Smooth muscle cell (in vitro differentiated cells): ENCODE data around the gene ADAMTS17. TPM values are rescaled to one million over a fixed set of nuclear protein-coding genes. Genes with fewer than 3 reads are reported as not detected.

Source experiments
- DNase-seq: peaks from one replicate; lab custom pipeline; 2025; ENCODE audit not compliant: unreplicated experiment; lab: John Stamatoyannopoulos, UW
- H2AFZ ChIP-seq: fragments of 200-600 bp; sonication (generic); 2 replicates; pipeline ENCODE4 v1.6.0; 2016; ENCODE audit warnings: antibody characterized with exemption, low read depth, mild to moderate bottlenecking
- H3F3A ChIP-seq: fragments of 200-600 bp; sonication (generic); 2 replicates; pipeline ENCODE4 v1.6.0; 2017; ENCODE audit warnings: antibody characterized with exemption, low read depth
- H3K27ac ChIP-seq: fragments of 200-600 bp; sonication (generic); 2 replicates; pipeline ENCODE4 v1.5.1; 2016; ENCODE audit warnings: low read depth, mild to moderate bottlenecking
- H3K27me3 ChIP-seq: fragments of 200-600 bp; sonication (generic); 2 replicates; pipeline ENCODE4 v1.6.1; 2016; ENCODE audit warnings: low read depth, mild to moderate bottlenecking
- H3K36me3 ChIP-seq: fragments of 200-600 bp; sonication (generic); 2 replicates; pipeline ENCODE4 v1.5.1; 2016; ENCODE audit warnings: low read depth
- H3K4me1 ChIP-seq: fragments of 200-600 bp; sonication (generic); 2 replicates; pipeline ENCODE4 v1.5.1; 2016; ENCODE audit warnings: low read depth
- H3K4me2 ChIP-seq: fragments of 200-600 bp; sonication (generic); 2 replicates; pipeline ENCODE4 v1.6.0; 2016; ENCODE audit warnings: mild to moderate bottlenecking
- H3K4me3 ChIP-seq: fragments of 200-600 bp; sonication (generic); 2 replicates; pipeline ENCODE4 v1.5.1; 2016; ENCODE audit warnings: mild to moderate bottlenecking
- H3K79me2 ChIP-seq: fragments of 200-600 bp; sonication (generic); 2 replicates; pipeline ENCODE4 v1.6.0; 2016; ENCODE audit warnings: low read depth, mild to moderate bottlenecking
- H3K9ac ChIP-seq: fragments of 200-600 bp; sonication (generic); 2 replicates; pipeline ENCODE4 v1.6.0; 2016; ENCODE audit warnings: low read depth
- H3K9me3 ChIP-seq: fragments of 200-600 bp; sonication (generic); replicated peaks from 2 replicates; pipeline ENCODE4 v1.5.1; 2016; ENCODE audit warnings: low read depth
- H4K20me1 ChIP-seq: fragments of 200-600 bp; sonication (generic); 2 replicates; pipeline ENCODE4 v1.6.0; 2016; ENCODE audit warnings: low read depth
- CTCF ChIP-seq: fragments of 200-600 bp; sonication (generic); IDR thresholded peaks from 2 replicates; pipeline ENCODE4 v1.5.1; 2017; ENCODE audit warnings: borderline replicate concordance, mild to moderate bottlenecking, antibody characterized with exemption; ENCODE audit not compliant: insufficient read depth, poor library complexity, severe bottlenecking
- WGBS: methylation state at CpG from one replicate; pipeline ENCODE4 v1.1.7; 2016; ENCODE audit warnings: low lambda C conversion rate; 5-methylcytosine and 5-hydroxymethylcytosine counted together
- polyA plus RNA-seq: library from polyadenylated mRNA; unstranded; fragments of >200 nt; fragmentation: Nextera tagmentation; extraction: Ambion mirVana; gene quantifications from 2 replicates; pipeline ENCODE4 v1.2.1, GENCODE V29; 2016
- total RNA-seq: library from RNA; depleted of rRNA; stranded (reverse); fragments of >200 nt; gene quantifications from 2 replicates; pipeline ENCODE4 v1.2.3, GENCODE V29; 2014

The ADAMTS17 gene
- total and polyA plus RNA-seq, 2 experiments from 2014 or later, result 0.63 to 3.1 TPM

DNA sequence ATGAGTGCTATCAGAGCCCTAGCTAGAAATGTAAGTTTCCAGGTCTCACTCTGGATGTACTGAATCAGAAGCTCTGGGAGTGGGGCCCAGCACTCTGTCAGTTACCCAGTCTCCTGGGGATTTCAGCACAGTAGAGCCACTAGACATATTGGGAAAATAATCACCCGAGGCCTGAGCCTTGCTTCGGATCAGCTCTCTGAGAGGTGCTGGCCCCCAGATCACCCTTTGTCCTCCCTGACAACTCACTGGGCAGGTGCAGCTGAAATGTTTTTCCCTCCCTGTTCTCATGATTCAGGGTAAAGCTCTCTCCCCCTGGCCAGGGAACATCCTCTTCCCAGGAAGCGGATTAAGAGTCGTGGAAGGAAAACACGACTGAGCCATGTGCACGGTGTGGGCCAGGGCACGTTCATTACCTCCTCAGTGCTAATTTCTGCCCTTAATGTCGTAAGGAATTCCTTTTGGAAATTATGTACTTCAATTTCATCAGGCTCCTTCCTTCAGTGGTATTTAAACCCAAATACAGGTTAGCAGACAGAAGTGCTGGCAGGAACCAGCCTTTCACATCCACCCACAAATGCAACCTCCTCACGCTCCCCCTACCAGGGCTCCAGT, 311.8 kb downstream of the ADAMTS17 start:
- Histone ChIP-seq H3K79me2 (no peaks in the 10 kb centered on the region), H3K9me3 (peaks cover 12% of the 10 kb centered on the region), H3K27me3 (no peaks in the 10 kb centered on the region), H3K4me3 (no peak overlapping the region), H3K36me3 (no peaks in the 10 kb centered on the region), H4K20me1 (no peaks in the 10 kb centered on the region), H2AFZ (no peak overlapping the region), H3K27ac (no peak overlapping the region), H3K4me2 (no peak overlapping the region), H3K4me1 (no peaks in the 10 kb centered on the region), H3K9ac (no peak overlapping the region), H3F3A (no peaks in the 10 kb centered on the region)
- WGBS, result 94% methylated on average over 9 of the region's 9 CpGs
- no peak for TF ChIP-seq CTCF
- no peak for DNase-seq

- 95% methylated on average over 3 of the region's 3 CpGs for WGBS
- Histone ChIP-seq H2AFZ (no peak overlapping the region), H3K27me3 (no peaks in the 10 kb centered on the region), H3K4me3 (no peak overlapping the region), H3K4me2 (no peak overlapping the region), H3K36me3 (no peaks in the 10 kb centered on the region), H3K9ac (no peak overlapping the region), H3K4me1 (no peaks in the 10 kb centered on the region), H3F3A (no peaks in the 10 kb centered on the region), H4K20me1 (no peaks in the 10 kb centered on the region), H3K9me3 (peaks cover 12% of the 10 kb centered on the region), H3K27ac (no peak overlapping the region), H3K79me2 (no peaks in the 10 kb centered on the region)
- TF ChIP-seq CTCF, result no peak
- DNase-seq, result no peak
Measured at GRCh38 chr15:100029045-100029444, 312.7 kb downstream of the ADAMTS17 start.

- 89% methylated on average over 2 of the region's 2 CpGs for WGBS
- DNase-seq, result no peak
- Histone ChIP-seq H3K36me3 (no peaks in the 10 kb centered on the region), H3F3A (no peaks in the 10 kb centered on the region), H3K4me3 (no peak overlapping the region), H3K4me2 (no peak overlapping the region), H4K20me1 (no peaks in the 10 kb centered on the region), H2AFZ (no peak overlapping the region), H3K4me1 (no peaks in the 10 kb centered on the region), H3K79me2 (no peaks in the 10 kb centered on the region), H3K27ac (no peak overlapping the region), H3K9me3 (peaks cover 12% of the 10 kb centered on the region), H3K27me3 (no peaks in the 10 kb centered on the region), H3K9ac (no peak overlapping the region)
- TF ChIP-seq CTCF, result no peak
Measured at GRCh38 chr15:100026041-100026440, 315.7 kb downstream of the ADAMTS17 start.

DNA sequence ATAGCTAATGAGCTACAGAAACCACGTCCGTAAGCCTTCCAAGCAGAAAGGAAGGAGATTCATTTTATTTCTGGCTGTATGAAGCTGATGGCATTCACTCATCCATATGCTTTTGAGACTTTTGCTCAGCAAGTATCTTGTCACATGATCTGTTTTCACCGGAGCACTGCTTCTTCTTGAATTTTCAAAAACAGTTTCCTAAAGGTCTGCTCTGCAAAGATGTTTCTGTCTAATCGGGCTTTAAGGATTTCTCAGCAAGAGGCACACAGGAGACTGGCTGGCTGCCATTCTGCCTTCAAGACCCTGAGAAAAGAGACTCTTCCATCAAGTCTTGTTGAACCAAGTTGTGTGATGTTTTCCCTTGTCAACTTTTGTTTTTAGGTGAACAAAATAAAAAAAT, 319.0 kb downstream of the ADAMTS17 start:
- Histone ChIP-seq H4K20me1 (no peaks in the 10 kb centered on the region), H2AFZ (no peak overlapping the region), H3F3A (no peaks in the 10 kb centered on the region), H3K4me3 (no peak overlapping the region), H3K27ac (no peak overlapping the region), H3K9ac (no peak overlapping the region), H3K9me3 (peaks cover 11% of the 10 kb centered on the region), H3K27me3 (no peaks in the 10 kb centered on the region), H3K36me3 (no peaks in the 10 kb centered on the region), H3K4me1 (no peaks in the 10 kb centered on the region), H3K4me2 (no peak overlapping the region), H3K79me2 (no peaks in the 10 kb centered on the region)
- TF ChIP-seq CTCF, result no peak
- 88% methylated on average over 4 of the region's 4 CpGs for WGBS
- DNase-seq, result no peak
